ENCODE measurements around the gene ACOT9. TPM values are rescaled to one million over a fixed set of nuclear protein-coding genes. Genes with fewer than 3 reads are reported as not detected.
"Not testable (repeated sequence)": the region's sequence is repeated elsewhere in the genome, so short reads cannot be mapped to it uniquely, and the experiment has no call there.

The ACOT9 gene
- total RNA-seq, 2 experiments from 2014 or later: 37.7 to 49.0 TPM

DNA sequence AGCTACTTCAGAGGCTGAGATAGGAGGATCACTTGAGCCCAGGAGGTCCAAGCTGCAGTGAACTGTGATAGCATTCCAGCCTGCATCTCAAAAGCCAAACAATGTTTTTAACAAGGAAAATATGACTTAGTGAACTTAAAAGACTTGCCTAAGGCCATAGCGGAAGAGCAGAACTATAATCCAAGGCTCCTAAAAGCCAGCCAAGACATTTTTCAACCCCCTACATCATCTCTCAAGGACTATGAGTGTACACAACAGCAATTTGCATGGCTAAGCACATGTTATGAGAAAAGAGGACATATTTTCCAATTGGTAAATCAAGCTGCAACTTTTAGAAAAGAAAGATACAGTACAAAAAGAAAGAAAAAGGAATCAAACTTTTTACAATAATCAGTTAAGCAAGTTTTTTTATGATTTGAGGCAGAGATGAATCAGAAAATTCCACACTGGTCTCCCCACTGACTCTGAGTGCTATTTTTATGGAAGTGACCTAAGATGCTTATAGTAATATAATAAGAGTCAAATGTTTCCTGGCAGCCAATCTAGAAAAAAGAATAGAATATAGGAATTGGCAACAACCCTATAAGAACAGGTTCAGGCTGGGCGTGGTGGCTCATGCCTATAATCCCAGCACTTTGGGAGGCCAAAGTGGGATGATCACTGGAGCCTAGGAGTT lies 9.8 kb upstream of the ACOT9 start:
- Mint-ChIP-seq H3K4me3 (no peak overlapping the region), H3K27me3 (no peaks in the 10 kb centered on the region), H3K27ac (no peak overlapping the region), H3K36me3 (no peaks in the 10 kb centered on the region), H3K4me1 (peaks cover 5% of the 10 kb centered on the region), H3K9me3 (ENCODE audit: low read depth) (no peaks in the 10 kb centered on the region)
- CTCF ChIA-PET: interaction anchor here (2.3 kb wide), 1 partner anchor 10 kb away, joined by 8 read pairs; the partner anchor contains the start of gene ACOT9
- DNase-seq (no peak), ATAC-seq (no peak)

DNA sequence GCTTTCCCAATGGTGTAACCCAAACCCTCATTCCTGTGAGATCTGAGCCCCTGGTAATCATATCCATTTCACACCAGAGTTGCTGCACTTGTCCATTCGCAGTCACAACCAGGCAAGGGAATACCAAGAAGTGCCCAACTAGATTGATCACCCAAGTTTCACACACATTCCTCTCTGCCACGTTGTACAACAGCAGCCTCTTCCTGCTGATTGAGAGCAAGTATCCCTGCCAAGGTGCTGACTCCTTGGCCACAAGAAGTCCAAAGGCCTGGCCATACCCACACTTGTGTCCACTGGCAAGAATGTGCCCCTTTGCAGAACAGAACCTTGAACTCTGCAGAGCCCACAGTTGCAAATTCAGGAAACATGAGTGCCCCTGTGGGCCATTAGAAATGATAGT lies 6.5 kb upstream of the ACOT9 start:
- no peak for DNase-seq
- H3K27ac Mint-ChIP-seq: no peak overlapping the region
- H3K4me1 Mint-ChIP-seq: peaks cover 10% of the 10 kb centered on the region
- CTCF ChIA-PET: no interaction called here
- ATAC-seq: no peak
- H3K36me3 Mint-ChIP-seq: no peaks in the 10 kb centered on the region
- no peaks in the 10 kb centered on the region for H3K27me3 Mint-ChIP-seq
- H3K9me3 Mint-ChIP-seq (ENCODE audit: low read depth): no peaks in the 10 kb centered on the region
- no peak overlapping the region for H3K4me3 Mint-ChIP-seq

DNA sequence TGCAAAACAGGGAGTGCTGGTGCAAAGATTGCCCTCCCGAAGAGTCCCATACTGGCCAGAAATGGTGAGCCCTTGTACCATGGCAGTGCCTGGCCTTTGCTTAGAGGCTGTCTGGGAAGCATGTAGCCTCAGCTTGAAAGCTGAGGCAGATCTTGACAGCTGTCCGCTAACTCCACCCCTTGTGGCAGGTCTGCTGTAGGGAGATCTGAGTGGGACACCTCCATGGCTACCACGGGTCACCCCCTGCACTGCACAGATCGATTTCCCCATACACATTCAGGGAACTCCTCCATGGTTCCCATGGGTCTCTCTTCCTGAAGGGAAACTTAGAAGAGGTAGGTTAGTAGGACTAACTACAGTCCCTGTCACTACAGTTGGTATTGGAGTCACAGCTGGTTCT lies 6.1 kb upstream of the ACOT9 start:
- Mint-ChIP-seq H3K4me3 (no peak overlapping the region), H3K27ac (no peak overlapping the region), H3K9me3 (ENCODE audit: low read depth) (no peaks in the 10 kb centered on the region), H3K4me1 (peaks cover 13% of the 10 kb centered on the region), H3K27me3 (no peaks in the 10 kb centered on the region), H3K36me3 (no peaks in the 10 kb centered on the region)
- no peak for ATAC-seq
- no peak for DNase-seq
- CTCF ChIA-PET: no interaction called here

DNA sequence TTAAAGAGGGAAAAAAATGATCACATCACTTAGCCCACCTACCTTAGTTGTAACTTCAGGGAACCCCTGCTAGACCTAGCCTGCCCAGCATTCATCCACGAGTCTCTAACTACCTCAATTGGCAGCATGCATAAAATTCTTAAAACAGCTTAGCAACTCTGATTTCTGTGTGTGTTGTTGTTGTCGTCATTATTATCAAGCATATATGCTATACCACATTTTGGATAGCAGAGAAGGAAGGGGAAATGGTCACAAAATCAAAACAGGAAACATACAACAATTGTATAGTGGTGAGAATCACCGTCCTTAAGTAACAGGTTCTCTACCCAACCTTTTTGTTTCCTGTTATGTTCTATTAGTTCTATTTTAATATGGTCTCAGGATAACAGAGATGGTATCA lies 2.7 kb upstream of the ACOT9 start:
- H3K4me3 Mint-ChIP-seq: no peak overlapping the region
- ATAC-seq: no peak

DNA sequence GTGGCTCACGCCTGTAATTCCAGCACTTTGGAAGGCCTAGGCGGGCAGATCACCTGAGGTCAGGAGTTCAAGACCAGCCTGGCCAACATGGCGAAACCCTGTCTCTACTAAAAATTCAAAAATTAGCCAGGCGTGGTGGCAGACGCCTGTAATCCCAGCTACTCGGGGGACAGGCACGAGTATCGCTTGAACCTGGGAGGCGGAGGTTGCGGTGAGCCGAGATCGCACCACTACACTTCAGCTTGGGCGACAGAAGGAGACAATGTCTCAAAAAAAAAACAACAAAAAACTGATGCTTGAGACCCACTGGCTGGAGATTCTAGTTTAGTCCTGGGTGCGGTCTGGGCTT lies 521 bp upstream of the ACOT9 start:
- not testable (repeated sequence) for DNase-seq; ATAC-seq; H3K9me3 Mint-ChIP-seq (ENCODE audit: low read depth); H3K27me3 Mint-ChIP-seq; H3K36me3 Mint-ChIP-seq
- Mint-ChIP-seq H3K27ac (peak overlapping the region; percentile 90), H3K4me1 (peaks cover 39% of the 10 kb centered on the region), H3K4me3 (peak overlapping the region; percentile 86)
- CTCF ChIA-PET: interaction anchor here (1.3 to 2.7 kb wide), 5 partner anchors 9 to 163 kb away, joined by 3 to 9 read pairs (median 8); partner anchors contain the start of gene SAT1

More for the DNA sequence above, 2.7 kb upstream of the ACOT9 start:
- CTCF ChIA-PET: interaction anchor here (0.7 kb wide), 2 partner anchors 149 to 161 kb away, joined by 3 read pairs; no protein-coding TSS in a partner anchor
- no peak for DNase-seq
- Mint-ChIP-seq H3K36me3 (no peaks in the 10 kb centered on the region), H3K9me3 (ENCODE audit: low read depth) (no peaks in the 10 kb centered on the region), H3K27me3 (no peaks in the 10 kb centered on the region), H3K4me1 (peaks cover 28% of the 10 kb centered on the region), H3K27ac (peak overlapping the region; percentile 73)

DNA sequence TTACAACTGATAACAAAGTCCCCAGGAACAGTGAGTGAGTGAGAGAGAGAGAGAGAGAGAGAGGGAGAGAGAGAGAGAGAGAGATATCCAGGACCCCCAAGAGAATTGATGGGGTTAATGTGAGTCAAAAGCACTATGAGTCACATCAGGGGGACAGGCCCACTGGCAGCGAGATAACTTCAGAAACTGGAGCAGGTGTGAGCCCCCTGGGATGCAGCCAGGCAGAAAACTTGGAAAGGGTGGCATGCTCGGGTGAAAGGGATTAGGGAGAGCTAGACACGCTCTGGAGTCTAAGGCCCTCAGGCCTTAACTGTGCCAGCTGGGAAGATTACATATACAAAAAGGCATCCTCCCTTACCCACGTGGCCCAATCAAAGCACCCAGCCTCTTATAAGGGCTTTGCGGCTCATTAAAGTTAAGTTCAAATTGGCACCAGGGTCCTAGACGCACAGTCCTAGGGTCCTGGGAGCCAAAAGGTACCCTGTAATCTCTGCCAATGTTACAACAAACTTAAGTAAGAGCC lies 841 bp downstream of the ACOT9 start:
- peak overlapping the region; percentile 87 for H3K27ac Mint-ChIP-seq
- peak overlapping the region; percentile 86 for H3K4me3 Mint-ChIP-seq
- peak; percentile 10 for ATAC-seq
- no peaks in the 10 kb centered on the region for H3K9me3 Mint-ChIP-seq (ENCODE audit: low read depth)
- no peak for DNase-seq
- H3K4me1 Mint-ChIP-seq: peaks cover 41% of the 10 kb centered on the region
- no peaks in the 10 kb centered on the region for H3K27me3 Mint-ChIP-seq
- CTCF ChIA-PET: interaction anchor here (1.4 to 2.7 kb wide), 4 partner anchors 11 to 165 kb away, joined by 3 to 9 read pairs (median 8); no protein-coding TSS in a partner anchor
- peaks cover 4% of the 10 kb centered on the region for H3K36me3 Mint-ChIP-seq

DNA sequence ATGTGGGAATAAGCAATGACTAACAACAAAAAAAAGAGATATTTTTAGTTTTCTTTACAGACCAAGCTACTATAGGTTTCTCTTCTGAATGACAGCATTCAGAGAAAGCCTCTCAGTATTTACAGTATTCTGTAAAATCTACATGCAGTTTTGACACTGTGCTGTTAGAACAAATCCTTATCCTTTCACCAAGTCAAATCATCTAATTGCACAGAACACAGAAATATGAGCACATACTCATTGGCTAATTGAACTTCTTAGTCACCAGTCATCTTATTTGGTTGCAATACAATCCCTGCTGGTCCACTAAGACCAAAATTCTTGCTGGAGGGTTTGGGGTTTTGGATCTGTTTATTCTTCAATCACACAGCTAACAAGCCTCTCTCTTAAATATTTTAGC lies 5.7 kb downstream of the ACOT9 start:
- Mint-ChIP-seq H3K4me1 (peaks cover 42% of the 10 kb centered on the region), H3K27me3 (no peaks in the 10 kb centered on the region), H3K27ac (no peak overlapping the region), H3K4me3 (no peak overlapping the region), H3K36me3 (peaks cover 16% of the 10 kb centered on the region), H3K9me3 (ENCODE audit: low read depth) (no peaks in the 10 kb centered on the region)
- DNase-seq (no peak), ATAC-seq (no peak)
- CTCF ChIA-PET: interaction anchor here (0.7 kb wide), 1 partner anchor 11 kb away, joined by 4 read pairs; no protein-coding TSS in a partner anchor

DNA sequence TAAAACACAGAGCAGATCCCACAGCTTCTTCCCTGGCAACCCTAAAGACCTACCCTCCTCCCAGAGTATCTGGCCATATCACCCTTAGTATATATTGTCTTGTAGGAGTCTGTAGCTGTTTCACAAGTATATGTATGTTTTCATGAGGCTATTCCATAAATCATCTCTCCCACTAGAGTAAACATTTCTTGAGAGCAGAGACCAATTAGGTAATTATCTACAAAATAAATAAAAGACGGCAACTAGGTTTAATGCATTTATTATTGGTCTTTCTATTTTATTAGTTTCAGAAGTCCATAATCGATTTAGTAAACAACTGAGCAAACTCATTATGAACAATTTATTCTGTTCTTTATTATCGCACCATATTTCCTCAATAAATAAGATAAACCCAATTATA lies 7.0 kb downstream of the ACOT9 start:
- ATAC-seq: no peak
- H3K4me1 Mint-ChIP-seq: peaks cover 41% of the 10 kb centered on the region
- H3K9me3 Mint-ChIP-seq (ENCODE audit: low read depth): no peaks in the 10 kb centered on the region
- no peaks in the 10 kb centered on the region for H3K27me3 Mint-ChIP-seq
- H3K36me3 Mint-ChIP-seq: peaks cover 24% of the 10 kb centered on the region
- H3K27ac Mint-ChIP-seq: peak overlapping the region; percentile 36
- no peak overlapping the region for H3K4me3 Mint-ChIP-seq
- no peak for DNase-seq
- CTCF ChIA-PET: interaction anchor here (0.8 kb wide), 1 partner anchor 46 kb away, joined by 3 read pairs; the partner anchor contains the start of gene SAT1

DNA sequence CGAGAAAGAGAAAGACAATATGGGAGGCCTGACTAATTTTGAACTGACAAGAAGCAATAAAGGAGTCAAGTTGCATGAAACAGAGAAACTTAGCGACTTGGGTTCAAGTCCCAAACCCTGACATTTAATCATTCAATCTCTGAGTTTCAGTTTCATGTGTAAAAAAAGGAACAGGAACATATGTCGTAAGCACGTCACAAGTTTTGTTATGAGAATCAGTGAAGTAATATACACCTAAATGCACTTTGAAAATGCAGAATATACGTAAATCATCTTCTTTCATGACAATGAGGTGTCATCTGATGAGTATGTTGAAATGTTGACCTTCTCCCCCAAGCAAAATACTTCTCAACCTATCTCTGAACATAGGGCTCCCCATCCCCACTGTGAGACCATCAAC lies 10.4 kb downstream of the ACOT9 start:
- Mint-ChIP-seq H3K36me3 (peaks cover 32% of the 10 kb centered on the region), H3K27ac (peak overlapping the region; percentile 93), H3K4me3 (peak overlapping the region; percentile 59), H3K4me1 (peaks cover 30% of the 10 kb centered on the region), H3K27me3 (no peaks in the 10 kb centered on the region), H3K9me3 (ENCODE audit: low read depth) (no peaks in the 10 kb centered on the region)
- peak; percentile 85 for ATAC-seq
- no peak for DNase-seq
- CTCF ChIA-PET: no interaction called here

DNA sequence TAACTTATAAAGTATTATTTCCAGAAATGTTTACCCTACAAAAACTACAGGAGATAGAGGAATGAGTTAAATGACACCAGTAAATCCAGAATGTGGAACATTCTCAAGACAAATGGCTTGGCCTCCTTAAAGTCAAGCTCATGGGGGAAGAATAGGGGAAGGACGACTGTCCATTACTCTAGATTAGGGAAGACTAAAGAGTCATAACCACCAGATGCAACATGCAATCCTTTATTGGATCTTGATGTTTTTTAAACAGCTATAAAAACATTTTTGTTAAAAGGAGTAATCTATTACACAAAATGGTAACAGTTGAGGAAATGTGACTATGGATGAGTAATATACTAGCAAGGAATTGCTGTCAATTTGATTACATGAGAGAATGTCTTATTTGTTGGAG lies 11.1 kb downstream of the ACOT9 start:
- Mint-ChIP-seq H3K27ac (peak overlapping the region; percentile 79), H3K9me3 (ENCODE audit: low read depth) (no peaks in the 10 kb centered on the region), H3K27me3 (no peaks in the 10 kb centered on the region), H3K4me3 (no peak overlapping the region), H3K4me1 (peaks cover 32% of the 10 kb centered on the region), H3K36me3 (peaks cover 32% of the 10 kb centered on the region)
- DNase-seq: no peak
- CTCF ChIA-PET: no interaction called here
- no peak for ATAC-seq

DNA sequence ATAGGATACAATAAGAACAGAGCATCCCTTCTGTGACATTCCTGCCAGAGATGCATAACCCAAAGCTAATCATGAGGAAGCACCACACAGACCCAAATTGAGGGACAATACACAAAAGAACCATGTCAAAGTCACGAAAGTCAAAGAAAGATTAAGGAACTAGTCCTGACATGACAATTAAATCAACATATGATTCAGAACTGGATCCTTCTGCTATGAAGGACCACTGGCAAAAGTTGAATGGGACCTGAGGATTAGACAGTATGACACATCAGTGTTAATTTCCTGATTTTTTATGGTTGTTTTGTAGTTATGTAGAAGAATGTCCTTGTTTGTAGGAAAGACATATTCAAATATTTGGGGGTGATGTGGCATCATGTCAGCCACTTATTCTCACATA lies 13.9 kb downstream of the ACOT9 start:
- DNase-seq (no peak), ATAC-seq (no peak)
- CTCF ChIA-PET: no interaction called here
- Mint-ChIP-seq H3K27me3 (no peaks in the 10 kb centered on the region), H3K27ac (no peak overlapping the region), H3K4me1 (peaks cover 30% of the 10 kb centered on the region), H3K9me3 (ENCODE audit: low read depth) (no peaks in the 10 kb centered on the region), H3K36me3 (peaks cover 32% of the 10 kb centered on the region), H3K4me3 (no peak overlapping the region)

DNA sequence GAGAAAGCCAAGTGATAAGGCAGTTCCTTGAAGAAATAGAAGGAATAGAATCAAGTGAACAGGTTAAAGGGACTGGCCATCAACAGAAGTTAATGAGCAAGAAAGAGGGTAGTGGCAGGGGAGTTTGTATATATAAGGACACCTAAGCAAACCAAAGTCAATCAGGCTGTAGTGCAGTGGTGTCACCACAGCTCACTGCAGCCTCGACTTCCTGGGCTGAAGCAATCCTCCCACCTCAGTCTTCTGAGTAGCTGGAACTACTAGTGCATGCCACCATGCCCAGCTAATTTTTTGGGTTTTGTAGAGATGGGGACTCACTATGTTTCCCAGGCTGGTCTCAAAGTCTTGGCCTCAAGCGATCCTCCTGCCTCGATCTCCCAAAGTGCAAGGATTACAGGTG lies 15.9 kb downstream of the ACOT9 start:
- H3K4me1 Mint-ChIP-seq: peaks cover 13% of the 10 kb centered on the region
- CTCF ChIA-PET: interaction anchor here (0.8 to 1.1 kb wide), 2 partner anchors 10 to 56 kb away, joined by 3 to 4 read pairs; partner anchors contain the start of gene SAT1
- peaks cover 30% of the 10 kb centered on the region for H3K36me3 Mint-ChIP-seq
- no peak for DNase-seq
- ATAC-seq: no peak
- no peak overlapping the region for H3K4me3 Mint-ChIP-seq
- H3K9me3 Mint-ChIP-seq (ENCODE audit: low read depth): no peaks in the 10 kb centered on the region
- peak overlapping the region; percentile 32 for H3K27ac Mint-ChIP-seq
- H3K27me3 Mint-ChIP-seq: no peaks in the 10 kb centered on the region

DNA sequence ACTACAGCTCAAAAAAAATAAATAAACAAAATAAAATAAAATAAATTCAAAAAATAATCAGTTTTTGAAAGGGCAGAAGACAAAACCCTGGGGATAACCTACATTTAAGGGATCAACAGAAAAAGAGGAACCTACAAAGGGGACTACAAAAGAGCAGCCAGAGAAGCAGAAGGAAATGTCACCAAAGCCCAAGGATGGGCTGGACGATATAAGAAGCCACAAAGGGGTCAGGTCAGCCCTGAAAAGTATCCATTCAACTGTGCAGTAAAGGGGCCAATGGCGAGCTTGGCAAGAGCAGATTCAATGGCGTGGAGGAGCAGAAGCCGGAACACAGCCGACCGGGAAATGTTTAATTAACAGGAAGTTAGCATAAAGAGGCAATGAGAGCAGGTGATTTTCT lies 16.9 kb downstream of the ACOT9 start:
- no peak for ATAC-seq
- H3K4me1 Mint-ChIP-seq: peaks cover 7% of the 10 kb centered on the region
- H3K27ac Mint-ChIP-seq: peak overlapping the region; percentile 66
- CTCF ChIA-PET: interaction anchor here (1.1 kb wide), 1 partner anchor 11 kb away, joined by 4 read pairs; no protein-coding TSS in a partner anchor
- peaks cover 23% of the 10 kb centered on the region for H3K36me3 Mint-ChIP-seq
- no peak for DNase-seq
- H3K27me3 Mint-ChIP-seq: no peaks in the 10 kb centered on the region
- H3K9me3 Mint-ChIP-seq (ENCODE audit: low read depth): no peaks in the 10 kb centered on the region
- no peak overlapping the region for H3K4me3 Mint-ChIP-seq

DNA sequence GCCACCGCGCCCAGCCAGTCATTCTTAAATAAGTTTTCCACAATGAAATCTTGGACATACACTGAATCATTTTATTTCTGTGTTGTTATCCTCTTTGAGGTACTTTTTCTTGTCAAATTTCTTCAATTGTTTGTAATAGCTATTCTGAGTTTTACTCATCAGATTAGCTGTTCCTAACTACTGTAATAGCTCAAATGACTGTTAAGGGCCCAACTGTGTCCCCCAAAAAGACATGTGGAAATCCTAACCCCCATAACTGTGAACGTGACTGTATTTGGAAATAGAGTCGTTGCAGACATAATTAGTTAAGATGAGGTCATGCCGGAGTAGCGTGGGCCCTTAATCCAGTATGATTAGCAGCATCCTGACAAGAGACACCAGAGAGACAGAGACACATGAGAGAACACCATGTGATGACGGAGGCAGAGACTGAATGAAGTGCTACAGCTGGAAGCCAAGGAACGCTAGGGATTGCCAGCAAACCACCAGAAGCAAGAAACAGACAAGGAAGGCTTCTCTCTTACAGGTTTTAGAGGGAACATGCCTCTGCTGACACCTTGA lies 22.9 kb downstream of the ACOT9 start:
- DNase-seq (no peak), ATAC-seq (no peak)
- CTCF ChIA-PET: no interaction called here
- no peaks in the 10 kb centered on the region for H3K4me1 Mint-ChIP-seq
- no peaks in the 10 kb centered on the region for H3K27me3 Mint-ChIP-seq
- H3K4me3 Mint-ChIP-seq: no peak overlapping the region
- peaks cover 23% of the 10 kb centered on the region for H3K36me3 Mint-ChIP-seq
- no peaks in the 10 kb centered on the region for H3K9me3 Mint-ChIP-seq (ENCODE audit: low read depth)
- no peak overlapping the region for H3K27ac Mint-ChIP-seq
